Ramos (cell line): ENCODE data around the gene TNFRSF18.
"Not testable (repeated sequence)": the region's sequence is repeated elsewhere in the genome, so short reads cannot be mapped to it uniquely, and the experiment has no call there.

Experiments
- in situ Hi-C: fragments of 300-500 bp; cut with MboI; formaldehyde crosslinking; loops from one replicate; pipeline ENCODE4 v1.14.3; 2022; ENCODE audit warnings: low sequenced_read_pairs; ENCODE audit not compliant: unreplicated experiment

The TNFRSF18 gene, protein sequence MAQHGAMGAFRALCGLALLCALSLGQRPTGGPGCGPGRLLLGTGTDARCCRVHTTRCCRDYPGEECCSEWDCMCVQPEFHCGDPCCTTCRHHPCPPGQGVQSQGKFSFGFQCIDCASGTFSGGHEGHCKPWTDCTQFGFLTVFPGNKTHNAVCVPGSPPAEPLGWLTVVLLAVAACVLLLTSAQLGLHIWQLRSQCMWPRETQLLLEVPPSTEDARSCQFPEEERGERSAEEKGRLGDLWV

DNA sequence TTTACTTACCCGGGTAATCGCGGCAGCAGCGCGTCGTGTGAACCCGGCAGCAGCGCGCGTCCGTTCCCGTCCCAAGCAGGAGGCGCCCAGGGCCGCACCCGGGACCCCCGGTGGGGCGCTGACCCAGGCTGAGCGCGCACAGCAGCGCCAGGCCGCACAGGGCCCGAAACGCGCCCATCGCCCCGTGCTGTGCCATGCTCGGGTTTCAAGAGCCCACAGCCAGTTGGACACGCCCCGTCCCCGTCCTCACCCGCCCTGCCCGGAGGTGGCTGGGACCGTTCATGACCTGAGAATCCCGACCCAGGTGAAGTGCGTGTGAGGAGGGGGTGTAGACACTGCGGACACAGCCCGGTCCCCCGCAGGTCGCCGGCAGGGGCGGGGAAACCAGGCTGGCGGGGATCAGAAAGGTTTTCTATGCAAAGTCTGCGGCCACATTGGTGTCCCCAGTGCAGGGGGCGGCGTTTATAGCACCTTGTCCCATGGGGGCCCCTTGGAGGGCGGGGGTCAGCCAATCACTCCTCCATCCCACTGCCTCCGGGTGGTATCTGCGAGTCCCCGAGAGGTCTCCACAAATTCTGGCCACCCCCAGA lies at the start of gene TNFRSF18:
Gene TNFRSF18, minus strand, starts transcription at position 217 of the 590 bp plus-strand sequence. Its CDS starts 21 bp downstream, at position 196.
- in situ Hi-C loops: no loop called here

DNA sequence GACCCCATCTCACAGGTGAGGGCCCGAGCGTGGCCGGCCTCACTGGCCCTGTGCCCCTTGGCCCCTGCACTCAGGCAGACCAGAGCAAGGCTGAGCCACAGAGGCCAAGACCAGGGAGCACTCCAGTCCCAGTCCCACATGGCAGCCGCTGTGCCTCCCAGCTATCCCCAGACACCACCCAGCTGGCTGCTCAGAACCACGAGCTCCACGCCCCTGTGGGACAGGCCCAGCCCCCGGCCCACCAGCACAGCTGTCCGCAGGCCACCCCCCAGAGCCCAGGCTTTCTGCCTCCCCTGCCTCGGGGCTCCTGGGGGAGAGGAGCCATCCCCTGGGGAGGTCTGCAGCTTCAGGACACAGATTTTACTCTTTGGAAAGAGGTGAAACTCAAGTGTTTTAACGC lies 49.2 kb upstream of the TNFRSF18 start:
- in situ Hi-C loops: no loop called here

DNA sequence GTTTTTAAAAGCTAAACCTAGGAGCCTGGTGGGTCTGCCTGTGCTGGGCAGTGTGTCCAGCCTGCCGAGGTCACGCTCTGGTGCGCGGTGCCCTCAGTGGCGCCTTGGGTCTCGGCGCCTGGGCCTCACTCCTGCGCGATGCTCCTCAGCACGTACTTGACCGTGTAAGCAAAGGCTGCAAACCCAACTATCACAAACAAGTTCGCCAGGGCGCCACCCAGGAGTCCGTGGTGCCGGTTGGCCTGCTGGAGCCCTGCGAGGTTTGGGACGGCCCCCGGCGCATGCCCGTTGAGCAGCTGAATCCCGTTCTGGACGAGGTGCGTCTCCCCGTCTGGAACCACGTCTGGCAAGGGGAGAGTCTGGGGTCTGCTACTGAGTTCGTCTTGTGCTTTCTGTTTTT lies 48.7 kb upstream of the TNFRSF18 start:
- in situ Hi-C loops: no loop called here

DNA sequence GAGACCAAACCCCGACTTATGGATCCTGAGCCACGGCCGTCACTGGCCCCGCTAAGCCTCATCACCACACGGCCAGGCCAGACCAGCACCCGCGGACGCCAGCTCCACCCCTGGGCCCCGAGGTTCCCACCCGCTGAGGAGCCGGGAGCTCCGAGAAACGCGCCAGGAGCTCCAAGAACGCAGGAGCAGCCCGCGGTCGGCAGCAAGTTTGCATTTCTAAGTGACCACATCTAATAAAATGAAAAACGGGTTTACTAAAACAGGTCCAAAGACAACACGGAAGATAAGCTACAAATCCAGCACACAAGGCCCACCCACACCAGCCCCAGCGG lies 48.2 kb upstream of the TNFRSF18 start:
- in situ Hi-C loops: no loop called here

DNA sequence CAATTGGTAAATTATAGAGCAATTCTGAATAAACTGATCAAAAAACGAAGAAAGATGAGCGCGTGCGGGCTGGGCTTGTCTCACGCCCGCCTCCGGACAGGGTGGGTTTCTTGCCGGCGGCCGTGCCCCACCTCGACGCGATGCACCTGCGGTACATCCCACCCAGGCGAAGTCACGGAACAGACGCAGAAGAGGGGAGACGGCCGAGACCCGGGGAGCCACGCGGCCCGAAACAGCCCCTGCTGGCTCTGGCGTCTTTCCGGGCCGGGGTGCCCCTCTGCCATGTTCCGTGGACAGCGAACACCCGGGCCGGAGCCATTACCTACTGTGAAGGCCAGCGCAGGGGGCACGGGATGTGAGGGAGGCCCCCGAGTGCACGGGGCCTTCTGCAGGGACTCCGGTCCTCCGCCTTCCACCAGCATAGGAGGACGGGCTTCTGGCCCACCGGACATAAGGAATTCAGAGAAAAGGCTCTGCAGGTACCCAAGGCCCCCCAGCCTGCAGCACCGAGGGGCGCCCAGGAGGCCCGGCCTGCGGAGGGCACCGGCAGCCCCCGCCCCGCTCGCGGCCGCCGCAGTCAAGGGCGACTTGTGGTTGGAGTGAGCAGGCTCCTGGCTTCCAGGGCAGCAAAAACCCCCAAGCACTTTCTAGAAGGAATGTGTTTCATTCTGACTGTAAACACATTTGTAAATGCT lies 47.7 kb upstream of the TNFRSF18 start:
- in situ Hi-C loops: no loop called here

DNA sequence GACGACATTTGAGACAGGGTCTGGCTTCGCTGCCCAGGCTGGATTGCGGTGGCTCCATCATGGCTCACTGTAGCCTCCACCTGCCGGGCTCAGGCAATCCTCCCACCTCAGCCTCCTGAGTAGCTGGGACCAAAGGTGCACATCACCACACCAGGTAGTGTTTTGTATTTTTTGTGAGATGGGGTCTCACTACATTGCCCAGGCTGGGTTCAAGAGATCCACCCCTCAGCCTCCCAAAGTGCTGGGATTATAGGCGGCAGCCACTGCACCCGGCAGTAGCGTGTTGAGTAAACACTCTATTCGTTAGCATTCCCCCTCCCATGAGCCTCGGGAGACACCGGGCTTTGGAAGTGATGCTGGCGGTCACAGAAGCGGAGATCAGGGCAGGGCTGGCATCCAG lies 46.9 kb upstream of the TNFRSF18 start:
- in situ Hi-C loops: no loop called here

DNA sequence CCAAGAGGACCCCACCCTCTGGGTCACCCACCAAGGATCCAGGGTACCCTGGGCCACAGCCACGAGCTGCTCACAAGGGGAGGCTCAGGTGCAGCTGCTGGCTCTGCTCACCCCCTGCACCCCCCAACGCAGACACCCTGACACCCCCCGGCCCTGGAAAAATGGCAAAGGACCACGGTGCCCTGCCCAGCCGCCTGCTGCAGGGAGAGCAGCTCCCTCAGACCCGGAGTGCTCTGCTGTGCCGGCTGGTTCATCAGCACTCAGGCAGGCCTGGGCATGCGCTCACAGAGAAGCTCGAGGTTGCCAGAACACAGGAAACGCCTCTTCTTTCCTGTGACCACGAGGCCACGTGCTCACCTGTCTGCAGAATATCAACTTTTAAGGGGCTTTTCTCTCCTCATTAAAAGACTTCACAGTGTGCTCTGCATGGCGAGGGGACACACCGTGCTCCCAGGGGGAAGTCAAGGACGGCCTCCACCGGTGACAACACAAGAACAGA lies 44.4 kb upstream of the TNFRSF18 start:
- in situ Hi-C loops: no loop called here

DNA sequence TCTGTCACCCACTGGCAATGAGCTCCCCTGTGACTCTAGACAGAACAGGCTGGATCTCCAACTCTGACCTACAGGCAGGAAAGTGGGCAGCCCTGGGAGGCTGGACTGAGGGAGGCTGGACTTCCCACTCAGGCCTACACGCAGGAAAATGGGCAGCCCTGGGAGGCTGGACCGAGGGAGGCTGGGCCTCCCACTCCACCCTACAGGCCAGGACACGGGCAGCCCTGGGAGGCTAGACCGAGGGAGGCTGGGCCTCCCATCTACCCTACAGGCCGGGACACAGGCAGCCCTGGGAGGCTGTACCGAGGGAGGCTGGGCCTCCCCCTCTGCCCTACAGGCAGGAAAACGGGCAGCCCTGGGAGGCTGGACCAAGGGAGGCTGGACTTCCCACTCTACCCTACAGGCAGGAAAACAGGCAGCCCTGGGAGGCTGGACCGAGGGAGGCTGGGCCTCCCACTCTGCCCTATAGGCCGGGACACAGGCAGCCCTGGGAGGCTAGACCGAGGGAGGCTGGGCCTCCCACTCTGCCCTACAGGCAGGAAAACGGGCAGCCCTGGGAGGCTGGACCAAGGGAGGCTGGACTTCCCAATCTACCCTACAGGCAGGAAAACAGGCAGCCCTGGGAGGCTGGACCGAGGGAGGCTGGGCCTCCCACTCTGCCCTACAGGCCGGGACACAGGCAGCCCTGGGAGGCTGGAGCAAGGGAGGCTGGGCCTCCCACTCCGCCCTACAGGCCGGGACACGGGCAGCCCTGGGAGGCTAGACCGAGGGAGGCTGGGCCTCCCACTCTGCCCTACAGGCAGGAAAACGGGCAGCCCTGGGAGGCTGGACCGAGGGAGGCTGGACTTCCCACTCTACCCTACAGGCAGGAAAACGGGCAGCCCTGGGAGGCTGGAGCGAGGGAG lies 41.9 kb upstream of the TNFRSF18 start:
- in situ Hi-C loops: not testable (repeated sequence)

DNA sequence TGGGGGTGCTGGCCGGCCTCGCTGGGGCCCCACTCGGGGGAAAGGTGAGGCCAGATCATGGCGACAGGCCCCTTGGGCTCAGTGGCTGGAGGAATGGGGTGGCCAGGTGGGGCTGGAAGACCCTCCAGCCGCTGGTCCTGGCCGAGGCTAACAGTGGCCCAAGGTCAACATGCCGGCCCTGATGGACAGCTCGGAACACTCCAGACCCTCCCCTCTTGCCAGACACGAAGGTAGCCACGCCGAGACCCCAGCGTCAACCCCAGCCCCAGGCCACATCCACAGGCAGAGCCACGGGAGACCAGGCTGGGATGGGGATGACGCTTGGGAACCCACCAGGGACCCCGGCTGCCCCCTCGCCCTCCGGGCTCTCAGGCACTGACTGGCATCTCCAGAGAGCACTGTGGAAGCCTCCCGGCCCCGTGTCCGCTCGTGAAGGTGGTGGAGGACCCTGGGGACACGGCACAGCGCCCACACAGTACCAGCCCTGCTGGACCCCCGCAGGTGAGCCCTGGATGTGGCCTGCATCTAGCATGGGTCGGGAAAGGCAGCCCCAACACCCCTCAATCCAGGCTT lies 41.0 kb upstream of the TNFRSF18 start:
- in situ Hi-C loops: no loop called here

DNA sequence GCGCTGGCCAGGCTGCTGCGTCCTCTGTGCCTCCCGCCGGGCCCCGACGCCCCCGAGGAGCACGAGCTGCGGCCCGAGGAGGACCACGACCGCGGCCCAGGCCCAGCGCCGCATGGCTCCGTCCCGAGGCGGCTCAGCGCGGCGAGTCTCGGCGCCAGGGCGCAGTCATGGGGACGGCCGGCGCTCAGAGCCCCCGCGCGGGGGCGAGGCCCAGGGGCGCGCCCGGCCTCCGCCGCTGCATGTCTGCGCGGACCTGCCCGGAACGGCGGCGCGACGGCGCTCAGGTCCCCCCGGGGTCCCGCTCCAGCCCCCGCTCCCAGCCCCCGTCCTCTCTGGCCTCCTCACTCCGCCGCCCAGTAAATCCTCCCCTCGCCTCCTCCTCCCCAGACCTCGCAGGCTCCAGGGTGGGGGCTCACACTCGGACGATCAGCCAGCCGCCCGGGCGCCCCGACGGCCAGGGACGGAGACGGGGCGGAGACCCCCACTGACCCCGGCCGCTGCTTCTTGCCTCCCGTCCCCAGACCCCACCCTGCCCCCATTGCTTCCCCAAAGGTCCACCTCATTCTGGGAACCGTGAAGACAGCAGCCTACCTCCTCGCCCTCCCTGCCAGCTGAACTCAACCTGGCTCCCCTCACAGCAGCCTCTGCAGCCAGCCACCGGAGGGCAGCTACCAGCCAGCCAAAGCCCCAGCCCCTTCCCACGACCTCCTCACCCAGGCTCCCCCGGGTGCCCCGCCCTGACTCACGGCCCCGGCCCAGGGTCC lies 40.4 kb upstream of the TNFRSF18 start, which contains the start of gene C1QTNF12:
Gene C1QTNF12, minus strand, starts transcription at position 146 of the 764 bp plus-strand sequence. Its CDS starts 32 bp downstream, at position 114.
- in situ Hi-C loops: no loop called here

DNA sequence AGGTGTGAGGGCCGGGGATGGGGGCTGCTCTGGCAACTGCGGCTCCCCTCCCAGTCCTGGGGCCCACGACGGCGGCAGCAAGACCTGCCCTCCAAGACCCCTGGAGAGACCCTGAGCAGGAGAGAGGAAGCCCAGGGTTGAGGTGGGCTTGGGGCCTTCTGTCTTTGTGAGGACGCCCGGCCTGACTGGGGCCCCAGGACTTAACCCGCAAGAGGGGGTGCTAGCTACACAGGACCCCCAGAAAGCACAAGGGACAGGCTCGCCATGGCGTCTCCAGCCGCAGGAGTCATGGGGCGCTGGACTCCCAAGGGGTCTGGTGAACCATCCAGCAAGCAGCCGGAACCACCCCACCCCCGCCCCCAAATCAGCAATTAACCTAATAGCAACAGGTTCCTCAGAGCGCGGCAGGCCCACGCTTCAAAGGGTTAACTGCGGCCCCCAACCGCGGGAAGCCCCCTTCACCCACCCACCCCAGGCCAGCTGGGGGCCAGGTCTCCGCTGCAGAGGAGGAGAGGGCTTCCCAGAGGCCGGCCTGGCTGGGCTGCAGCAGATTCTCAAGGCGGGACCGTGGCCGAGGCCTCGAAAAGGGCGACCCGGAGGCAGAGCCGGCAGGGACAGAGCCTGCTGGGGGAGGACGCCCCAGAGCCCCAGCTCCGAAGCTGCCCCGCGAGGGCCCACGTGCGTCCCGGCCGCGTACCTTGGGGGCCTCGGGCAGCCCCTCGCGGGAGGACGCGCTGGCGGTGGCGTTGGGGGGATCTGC lies 39.6 kb upstream of the TNFRSF18 start:
- in situ Hi-C loops: no loop called here

DNA sequence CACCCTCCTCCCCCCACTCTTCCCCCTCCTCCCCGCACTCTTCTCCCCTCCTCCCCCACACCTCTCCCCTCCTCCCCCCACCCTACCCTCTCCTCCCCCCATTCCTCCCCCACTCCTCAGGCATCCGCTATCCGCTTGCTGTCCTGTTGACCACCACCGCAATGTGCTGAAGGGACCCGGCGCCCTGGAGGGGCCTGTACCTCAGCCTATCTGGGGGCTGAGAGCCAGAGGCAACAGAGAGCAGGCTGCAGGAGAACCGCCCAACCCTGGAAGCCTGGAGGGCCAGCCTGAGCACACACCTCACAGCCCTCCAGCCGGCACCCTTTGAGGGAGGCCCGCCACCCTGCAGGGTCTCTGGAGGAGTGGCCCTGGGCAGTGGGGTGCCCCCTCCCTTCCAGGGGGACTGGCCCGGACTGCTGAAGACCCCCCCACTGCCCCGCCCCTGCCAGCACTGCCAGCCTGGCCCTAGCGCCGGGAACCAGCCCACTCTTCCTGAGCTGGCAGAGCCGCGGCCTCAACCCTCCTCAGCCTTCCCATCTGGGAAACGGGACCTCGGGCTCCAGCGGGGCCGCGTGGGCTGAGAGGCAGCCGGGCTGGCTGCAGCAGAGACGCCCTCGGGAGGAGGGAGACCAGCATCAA lies 38.9 kb upstream of the TNFRSF18 start:
- in situ Hi-C loops: no loop called here

DNA sequence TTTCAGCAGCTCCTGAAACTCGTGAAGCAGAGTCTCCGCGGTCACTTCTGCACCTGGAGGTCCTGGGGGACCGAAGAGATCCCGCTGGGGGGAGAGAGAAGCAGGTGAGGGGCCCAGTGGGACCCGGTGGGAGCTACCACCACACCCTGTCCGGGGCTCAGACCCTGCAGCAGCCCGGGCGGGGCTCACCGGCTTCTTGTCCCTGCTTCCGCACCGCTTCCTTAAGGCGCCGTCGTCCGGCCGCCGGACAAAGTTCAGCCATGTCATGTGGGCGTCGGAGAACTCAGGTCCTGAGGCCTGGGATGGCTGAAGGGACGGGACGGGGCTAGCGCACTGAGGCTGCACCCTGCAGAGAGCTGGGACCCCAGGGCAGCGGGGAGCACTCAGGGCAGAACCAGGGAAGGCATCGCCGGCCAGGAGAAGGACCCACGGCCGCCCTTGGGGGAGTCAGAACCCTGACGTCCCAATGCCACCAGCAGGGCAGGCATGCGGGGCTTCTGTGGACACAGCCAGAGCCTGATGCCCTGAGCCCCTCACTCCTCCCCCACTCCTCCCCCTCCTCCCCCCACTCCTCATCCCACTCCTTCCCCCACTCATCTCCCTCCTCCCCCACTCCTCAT lies 37.9 kb upstream of the TNFRSF18 start:
- in situ Hi-C loops: no loop called here

DNA sequence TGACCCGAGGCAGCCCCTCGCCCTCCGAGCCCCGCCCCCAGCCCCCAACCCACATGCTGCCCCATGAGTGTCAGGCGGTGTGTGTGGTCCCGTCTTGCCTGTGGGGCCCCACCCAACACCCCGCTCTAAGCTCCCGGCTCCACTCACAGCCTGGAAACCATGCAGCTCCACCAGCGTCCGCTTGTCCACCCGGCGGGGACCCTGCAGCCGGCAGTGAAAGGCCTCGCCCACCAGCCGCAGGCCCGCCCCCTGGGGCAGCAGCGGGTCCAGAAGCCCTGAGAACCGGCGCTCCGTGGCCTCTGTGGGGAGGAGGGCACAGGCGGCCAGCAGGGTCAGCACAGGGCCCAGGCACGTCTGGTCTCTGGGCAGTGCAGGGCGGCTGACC lies 37.4 kb upstream of the TNFRSF18 start:
- in situ Hi-C loops: no loop called here

DNA sequence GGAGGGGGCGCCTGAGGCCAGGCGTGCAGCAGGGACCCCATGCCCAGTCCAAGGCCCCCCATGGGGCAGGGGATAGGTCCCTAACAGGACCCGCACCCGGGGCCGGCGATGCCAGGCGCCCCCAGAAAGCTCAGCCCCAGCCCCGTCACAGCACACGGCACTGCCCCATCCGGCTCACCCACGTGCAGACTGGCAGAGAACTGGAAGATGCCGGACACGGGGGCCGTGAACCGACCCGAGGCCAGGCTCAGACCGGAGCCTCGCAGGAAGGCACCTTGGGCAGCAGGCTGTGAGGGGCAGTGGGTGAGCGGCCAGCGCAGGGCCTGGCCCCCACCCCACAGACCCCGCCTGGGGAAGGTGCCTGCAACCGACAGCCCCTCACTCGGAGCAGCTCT lies 36.9 kb upstream of the TNFRSF18 start:
- in situ Hi-C loops: no loop called here

DNA sequence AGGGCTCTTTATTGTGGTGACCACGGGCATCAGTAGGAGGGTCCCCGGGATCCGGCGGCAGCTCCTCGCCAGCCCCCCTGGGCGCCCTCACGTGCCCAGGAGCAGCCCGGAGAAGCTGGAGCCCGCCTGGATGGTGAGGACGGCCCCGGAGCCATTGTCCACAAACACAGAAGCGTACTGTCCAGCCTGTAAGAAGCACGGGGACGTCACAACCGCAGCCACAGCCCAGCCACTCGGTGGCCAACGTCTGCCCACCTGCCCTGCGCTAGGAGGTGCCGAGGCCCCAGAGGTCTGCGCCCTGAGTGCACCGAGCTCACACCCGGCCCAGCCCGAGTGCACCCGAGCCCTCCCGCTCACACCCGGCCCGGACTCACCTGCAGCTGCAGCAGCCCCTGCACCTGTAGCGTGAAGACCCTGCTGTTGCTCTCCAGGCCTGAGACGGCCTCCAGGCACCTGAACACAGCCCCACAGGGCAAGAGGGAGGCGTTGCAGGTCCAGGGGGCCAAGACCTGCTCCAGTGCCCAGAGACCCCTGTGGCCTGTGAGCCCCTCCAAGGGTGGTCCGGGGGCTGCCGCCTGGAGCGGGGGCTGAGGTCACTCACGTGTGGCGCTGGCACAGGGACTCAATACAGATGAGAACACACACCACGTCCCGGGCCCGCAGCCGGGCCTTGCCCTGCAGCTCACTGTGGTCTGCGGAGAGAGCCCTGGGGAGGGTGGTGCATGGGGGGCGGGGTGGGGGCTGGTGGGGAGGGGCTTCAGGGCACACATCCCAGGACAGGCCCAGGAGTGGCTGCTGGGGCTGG lies 36.3 kb upstream of the TNFRSF18 start:
- in situ Hi-C loops: no loop called here

DNA sequence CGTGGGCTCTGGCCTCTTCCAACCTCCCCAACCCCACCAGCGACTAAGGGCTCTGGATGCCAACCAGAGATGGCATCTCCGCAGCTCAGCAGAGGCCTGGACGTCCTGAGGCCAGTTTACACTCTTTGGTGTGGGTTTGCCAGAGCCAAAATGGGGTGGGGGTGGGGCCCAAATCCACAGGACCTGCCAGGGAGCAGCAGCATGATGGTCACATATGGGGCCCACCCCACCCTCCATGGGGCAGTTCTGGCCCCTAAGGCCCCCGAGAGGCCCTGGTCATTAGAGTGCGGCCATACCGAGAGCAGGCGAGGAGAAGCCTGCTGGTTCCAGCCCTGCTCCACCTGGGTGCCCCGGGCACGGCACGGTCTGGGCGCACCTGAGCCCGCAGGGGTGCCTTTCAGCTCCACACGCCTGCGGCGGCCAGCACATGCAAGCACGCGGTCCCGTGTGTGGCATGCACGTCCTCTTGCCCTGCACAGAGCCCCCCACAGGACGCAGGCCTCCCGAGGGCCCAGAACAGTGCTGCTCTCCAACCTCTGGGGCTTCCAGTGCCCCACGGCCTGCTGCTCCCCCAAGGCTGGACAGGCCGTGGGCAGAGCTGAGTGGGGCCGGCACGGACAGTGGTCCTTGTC lies 35.3 kb upstream of the TNFRSF18 start:
- in situ Hi-C loops: no loop called here
